Prostate gland (tissue), 2 donors: Measurements from ENCODE around the gene DLG3. TPM values are rescaled to one million over a fixed set of nuclear protein-coding genes. Genes with fewer than 3 reads are reported as not detected.

Source experiments
- DNase-seq: peaks from one replicate; pipeline ENCODE4 v3.0.0-alpha.2; 2019; ENCODE audit warnings: low spot score
- H3K27ac ChIP-seq, 2 donors: fragments of 200-600 bp; sonication (generic); 2 replicates each; pipeline ENCODE4 v1.5.1; 2017 to 2019
- H3K27me3 ChIP-seq: fragments of 200-600 bp; sonication (generic); replicated peaks from 2 replicates; pipeline ENCODE4 v1.5.1; 2019; ENCODE audit not compliant: insufficient read depth
- H3K36me3 ChIP-seq, 2 donors: fragments of 200-600 bp; sonication (generic); 1 replicate in 1 of 2; 2 replicates in 1 of 2; pipeline versions ENCODE4 v1.5.1 to v1.8.1; 2017 to 2019
- H3K4me1 ChIP-seq: fragments of 200-600 bp; sonication (generic); replicated peaks from 2 replicates; pipeline ENCODE4 v1.5.1; 2019
- H3K4me3 ChIP-seq, 2 donors: fragments of 200-600 bp; sonication (generic); 2 replicates each; pipeline ENCODE4 v1.5.1; 2017 to 2019
- H3K9me3 ChIP-seq: fragments of 200-600 bp; sonication (generic); 2 replicates; pipeline ENCODE4 v1.5.1; 2017
- POLR2A ChIP-seq: fragments of 450-650 bp; IDR thresholded peaks from one replicate; pipeline ENCODE4 v1.6.1; 2016; ENCODE audit warnings: antibody characterized with exemption, mild to moderate bottlenecking
- POLR2AphosphoS5 ChIP-seq: sonication (generic); formaldehyde crosslinking; IDR thresholded peaks from one replicate; pipeline ENCODE4 v1.6.1; 2017; ENCODE audit warnings: antibody characterized with exemption
- WGBS: methylation state at CpG from one replicate; pipeline ENCODE4 v1.1.5; 2018; 5-methylcytosine and 5-hydroxymethylcytosine counted together
- intact Hi-C: fragments of 100-400 bp; cut with DNase I; formaldehyde crosslinking; loops from one replicate; pipeline ENCODE4 v1.14.2; 2022
- total RNA-seq, 2 donors: library from RNA; depleted of rRNA; stranded (reverse); fragments of >200 nt; gene quantifications; one replicate each; pipeline ENCODE4 v1.1.0, GENCODE V29; 2016
- TF ChIP-seq, protein P1 (sequence below), 4 experiments: fragments of 200-600 bp in 2 of 4; fragments of 450-650 bp in 2 of 4; sonication (generic) in 2 of 4; IDR thresholded peaks; 1 replicate in 3 of 4; 2 replicates in 1 of 4; pipeline ENCODE4 v1.5.1; 2016 to 2019; ENCODE audit warnings: antibody characterized with exemption in 4 of 4, mild to moderate bottlenecking in 2 of 4, moderate library complexity in 2 of 4

The DLG3 gene
- total RNA-seq, 2 donors from 2014 or later, result 11.9 to 29.1 TPM

DNA sequence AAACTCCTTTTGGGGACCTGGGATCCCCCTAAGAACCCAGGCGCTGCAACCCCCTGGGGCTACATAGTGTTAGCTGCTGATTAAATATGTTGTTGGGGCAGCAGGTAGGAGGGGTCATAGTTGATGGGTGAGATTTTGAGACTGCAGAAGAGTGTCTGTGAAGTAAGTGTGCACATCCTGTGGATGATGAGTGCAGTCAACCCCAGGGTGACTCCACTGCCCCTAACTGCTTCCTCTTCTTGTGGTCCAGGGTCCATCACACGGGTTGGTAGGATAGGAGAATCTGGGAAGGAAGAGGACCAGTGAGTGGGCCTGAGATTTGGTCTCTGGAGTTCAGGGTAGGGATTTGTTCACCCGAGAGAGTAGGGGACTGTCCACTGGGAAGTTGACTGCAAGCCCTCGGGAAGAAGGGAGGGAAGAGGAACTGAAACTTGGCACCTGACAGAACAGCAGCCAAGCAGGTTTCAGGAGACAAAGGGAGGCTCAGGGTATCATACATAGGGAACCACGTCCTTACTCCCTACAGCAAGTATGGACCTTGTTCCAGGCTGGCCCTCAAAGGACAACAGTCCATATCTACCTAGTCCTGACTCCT, 8.5 kb downstream of the DLG3 start:
- 48% methylated on average over 5 of the region's 5 CpGs for WGBS
- no peaks in the 10 kb centered on the region for H3K36me3 ChIP-seq
- no peaks in the 10 kb centered on the region for H3K9me3 ChIP-seq
- H3K27ac ChIP-seq, result peak overlapping the region; percentile 68 to 77
- no peaks in the 10 kb centered on the region for H3K4me1 ChIP-seq
- intact Hi-C loops, result loop anchor here (5.0 to 10.0 kb wide), 2 partner anchors 99 to 212 kb away; no protein-coding TSS in a partner anchor
- no peak for DNase-seq
- TF ChIP-seq, protein P1, sequence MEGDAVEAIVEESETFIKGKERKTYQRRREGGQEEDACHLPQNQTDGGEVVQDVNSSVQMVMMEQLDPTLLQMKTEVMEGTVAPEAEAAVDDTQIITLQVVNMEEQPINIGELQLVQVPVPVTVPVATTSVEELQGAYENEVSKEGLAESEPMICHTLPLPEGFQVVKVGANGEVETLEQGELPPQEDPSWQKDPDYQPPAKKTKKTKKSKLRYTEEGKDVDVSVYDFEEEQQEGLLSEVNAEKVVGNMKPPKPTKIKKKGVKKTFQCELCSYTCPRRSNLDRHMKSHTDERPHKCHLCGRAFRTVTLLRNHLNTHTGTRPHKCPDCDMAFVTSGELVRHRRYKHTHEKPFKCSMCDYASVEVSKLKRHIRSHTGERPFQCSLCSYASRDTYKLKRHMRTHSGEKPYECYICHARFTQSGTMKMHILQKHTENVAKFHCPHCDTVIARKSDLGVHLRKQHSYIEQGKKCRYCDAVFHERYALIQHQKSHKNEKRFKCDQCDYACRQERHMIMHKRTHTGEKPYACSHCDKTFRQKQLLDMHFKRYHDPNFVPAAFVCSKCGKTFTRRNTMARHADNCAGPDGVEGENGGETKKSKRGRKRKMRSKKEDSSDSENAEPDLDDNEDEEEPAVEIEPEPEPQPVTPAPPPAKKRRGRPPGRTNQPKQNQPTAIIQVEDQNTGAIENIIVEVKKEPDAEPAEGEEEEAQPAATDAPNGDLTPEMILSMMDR (IDR thresholded peaks at IDR 0.05), result no peak
- TF ChIP-seq POLR2AphosphoS5 (no peak), POLR2A (no peak)
- no peaks in the 10 kb centered on the region for H3K27me3 ChIP-seq
- H3K4me3 ChIP-seq, result peak overlapping the region; percentile 31 to 39

DNA sequence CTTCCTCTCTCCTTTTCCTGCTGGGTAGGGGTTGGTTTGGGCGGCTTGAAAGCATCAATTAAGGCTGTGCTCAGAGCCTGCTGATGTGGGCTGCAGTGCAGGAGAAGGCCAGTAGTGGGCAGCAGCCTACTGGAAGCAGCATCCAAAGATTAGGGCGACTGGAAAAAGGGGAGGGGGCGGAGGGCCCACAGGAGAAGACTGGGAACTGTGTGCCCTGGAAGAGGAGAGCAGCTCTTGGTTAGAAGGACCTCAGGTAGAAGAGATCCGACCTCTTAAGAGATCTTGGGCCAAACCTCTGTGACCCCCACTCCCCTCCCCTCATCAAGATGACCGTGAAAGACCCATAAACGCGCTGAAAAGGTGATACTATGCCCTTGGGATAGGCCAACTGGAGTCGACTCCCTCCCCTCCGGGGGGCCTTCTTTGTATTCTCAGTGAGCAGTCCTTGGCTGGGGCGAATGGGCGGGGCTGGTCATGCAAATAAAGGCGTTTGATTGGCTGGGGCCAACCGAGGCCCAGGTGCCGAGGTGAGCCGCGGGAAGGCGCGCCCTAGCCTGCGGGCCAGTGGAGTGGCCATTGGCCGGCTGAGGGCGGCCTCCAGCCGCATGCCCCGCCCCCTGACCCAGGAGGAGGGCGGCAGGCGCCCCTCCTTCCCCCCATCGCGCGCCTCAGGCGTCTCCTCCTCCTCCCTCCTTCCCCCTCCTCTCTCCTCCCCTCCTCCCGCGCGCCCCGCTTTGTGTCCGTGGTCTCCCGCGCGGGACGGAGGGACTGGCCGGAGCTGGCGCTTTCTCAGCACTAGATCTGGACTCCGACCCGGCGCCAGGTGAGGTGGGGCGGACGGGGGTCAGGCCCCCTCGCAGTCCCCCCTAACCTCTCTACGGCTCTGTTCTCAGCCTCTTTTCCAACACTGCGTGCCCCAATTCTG, 10.1 kb downstream of the DLG3 start:
- 2% methylated on average over 27 of the region's 48 CpGs for WGBS
- TF ChIP-seq POLR2AphosphoS5 (no peak), POLR2A (peak; percentile 20)
- TF ChIP-seq, protein P1 (IDR thresholded peaks at IDR 0.05), result peak; percentile 27 to 81 (median 66)
- Histone ChIP-seq H3K27ac (peak overlapping the region; percentile 83 to 88), H3K4me3 (peak overlapping the region; percentile 52 to 55), H3K9me3 (no peaks in the 10 kb centered on the region), H3K27me3 (no peaks in the 10 kb centered on the region), H3K36me3 (no peaks in the 10 kb centered on the region), H3K4me1 (no peaks in the 10 kb centered on the region)
- DNase-seq, result peak; percentile 81
- intact Hi-C loops, result loop anchor here (5.0 to 10.0 kb wide), 2 partner anchors 98 to 210 kb away; no protein-coding TSS in a partner anchor

GRCh38 chrX:70455366-70456202, 10.9 kb downstream of the DLG3 start:
- Histone ChIP-seq H3K27ac (peak overlapping the region; percentile 83 to 88), H3K4me1 (no peaks in the 10 kb centered on the region), H3K36me3 (no peaks in the 10 kb centered on the region), H3K9me3 (no peaks in the 10 kb centered on the region), H3K4me3 (peak overlapping the region; percentile 52 to 55), H3K27me3 (no peaks in the 10 kb centered on the region)
- DNase-seq, result peak; percentile 4
- 6% methylated on average over 24 of the region's 32 CpGs for WGBS
- TF ChIP-seq, protein P1 (IDR thresholded peaks at IDR 0.05), result no peak
- no peak for TF ChIP-seq POLR2A
- intact Hi-C loops, result loop anchor here (10.0 kb wide), 1 partner anchor 209 kb away; no protein-coding TSS in a partner anchor

GRCh38 chrX:70456256-70456655, 11.6 kb downstream of the DLG3 start:
- intact Hi-C loops, result loop anchor here (10.0 kb wide), 1 partner anchor 209 kb away; no protein-coding TSS in a partner anchor
- Histone ChIP-seq H3K4me3 (peak overlapping the region in 1 of 2 donors; percentile 52), H3K36me3 (no peaks in the 10 kb centered on the region), H3K27ac (peak overlapping the region in 1 of 2 donors; percentile 83), H3K9me3 (no peaks in the 10 kb centered on the region), H3K27me3 (no peaks in the 10 kb centered on the region), H3K4me1 (no peaks in the 10 kb centered on the region)
- TF ChIP-seq, protein P1 (IDR thresholded peaks at IDR 0.05), result no peak
- no peak for TF ChIP-seq POLR2A
- TF ChIP-seq POLR2AphosphoS5, result no peak
- WGBS, result 33% methylated on average over 2 of the region's 2 CpGs
- DNase-seq, result no peak
